ENCODE data around the gene SLC27A3. TPM values are rescaled to one million over a fixed set of nuclear protein-coding genes. Genes with fewer than 3 reads are reported as not detected.

SLC27A3 gene
- total and polyA plus RNA-seq, 10 of the 15 experiments (the other 5 are each of a cell fraction or from before 2014, with no cell fraction given) = 2.6 to 18.1 (median 8.3) TPM

GRCh38 chr1:153804112-153804511 lies 28.9 kb downstream of the SLC27A3 start:
- Histone ChIP-seq H3K27me3 (replicated peaks in 1 of 2; ENCODE audit: control insufficient read depth in 2 of 2, insufficient read depth in 2 of 2, low read length in 1 of 2) (no peaks in the 10 kb centered on the region), H3K27ac (ENCODE audit: control insufficient read depth, insufficient read depth) (peak overlapping the region; percentile 89), H3K4me3 (no peak overlapping the region), H3K79me2 (ENCODE audit: control insufficient read depth, insufficient read depth, low read length) (peaks cover 3% of the 10 kb centered on the region; the same call in 1 of the 2 replicates), H3K4me1 (ENCODE audit: control insufficient read depth, insufficient read depth, low read length) (peaks cover 39% of the 10 kb centered on the region), H3K9ac (ENCODE audit: control insufficient read depth, insufficient read depth, low read length) (peak overlapping the region; percentile 21), H3K36me3 (ENCODE audit: control insufficient read depth in 2 of 2, insufficient read depth in 2 of 2, low read length in 1 of 2) (peaks cover 7 to 8% of the 10 kb centered on the region in 2 experiments; a peak in 3 of 4 replicates), H4K20me1 (ENCODE audit: control insufficient read depth, insufficient read depth) (no peaks in the 10 kb centered on the region), H3K9me3 (replicated peaks; ENCODE audit: control insufficient read depth, insufficient read depth, low read length) (no peaks in the 10 kb centered on the region), H3K4me2 (ENCODE audit: control insufficient read depth, insufficient read depth) (peak overlapping the region; percentile 34; the same call in 1 of the 2 replicates), H2AFZ (ENCODE audit: control insufficient read depth, low read depth, low read length) (no peak overlapping the region)
- ChIA-PET POLR2A (interaction anchor here (0.6 to 1.9 kb wide), 7 partner anchors 13 to 600 kb away, joined by 3 to 6 read pairs (median 3); partner anchors contain the start of gene JTB), SMC1A (ENCODE audit: uncharacterized antibody, unreplicated experiment) (interaction anchor here (0.7 to 4.1 kb wide), 15 partner anchors 12 to 183 kb away, joined by 3 to 21 read pairs (median 4); partner anchors contain the start of genes CREB3L4, DENND4B and RAB13), CTCF (interaction anchor here (0.9 to 4.0 kb wide), 12 partner anchors 7 to 183 kb away, joined by 3 to 23 read pairs (median 4); partner anchors contain the start of genes CREB3L4, DENND4B and RAB13), RAD21 (ENCODE audit: unreplicated experiment) (interaction anchor here (0.6 to 4.4 kb wide), 11 partner anchors 33 to 183 kb away, joined by 3 to 46 read pairs (median 5); partner anchors contain the start of genes CRTC2, DENND4B, GATAD2B and RAB13)
- no peak for TF ChIP-seq MYC (IDR thresholded peaks at IDR 0.05; ENCODE audit: insufficient read depth, insufficient read length, insufficient replicate concordance, low read length, severe bottlenecking)
- no peak for TF ChIP-seq BCL3 (IDR thresholded peaks at IDR 0.05; ENCODE audit: borderline replicate concordance, insufficient read depth, low read depth, low read length, poor library complexity, severe bottlenecking)
- TF ChIP-seq CREM (IDR thresholded peaks at IDR 0.05; ENCODE audit: low read depth) = no peak
- no peak for TF ChIP-seq IRF5 (IDR thresholded peaks at IDR 0.05; ENCODE audit: borderline replicate concordance)
- TF ChIP-seq KDM1A (IDR thresholded peaks at IDR 0.05; ENCODE audit: borderline replicate concordance) = no peak
- no peak for TF ChIP-seq ZBTB4 (CRISPR knock-in tag; IDR thresholded peaks at IDR 0.05)
- no peak for TF ChIP-seq SKIL (IDR thresholded peaks at IDR 0.05; ENCODE audit: low read depth, poor library complexity, severe bottlenecking)
- TF ChIP-seq PML (IDR thresholded peaks at IDR 0.05; ENCODE audit: low read length) = no peak
- 78% methylated on average over 2 of the region's 2 CpGs for WGBS (ENCODE audit: insufficient coverage, insufficient replicate concordance, low lambda C conversion rate, missing lambda C conversion rate)
- BruUV-seq (replicated peaks) = no TSS peak
- intact Hi-C loops (cut with micrococcal nuclease; ENCODE audit: unreplicated experiment) (no loop called here), in situ Hi-C loops (cut with MboI) (no loop called here)
- ATAC-seq (no peak), FAIRE-seq (no peak), DNase-seq (ENCODE audit: low read depth, low spot score) (no peak)

Data from GM12878 (cell line).